HG03460 (cell line): ENCODE results near the gene U2SURP.

Experiments used
- ATAC-seq: cut with Tn5 transposase; IDR thresholded peaks from one replicate; pipeline ENCODE4 v1.9.1; 2021; ENCODE audit not compliant: unreplicated experiment

Gene U2SURP

GRCh38 chr3:143099210-143099609, 97.8 kb downstream of the U2SURP start:
- ATAC-seq: no peak

- ATAC-seq: no peak
These were observed 98.3 kb downstream of the U2SURP start for GRCh38 chr3:143099690-143100089.

- ATAC-seq: no peak
These were observed 99.1 kb downstream of the U2SURP start for GRCh38 chr3:143100451-143100850.

GRCh38 chr3:143101792-143102381, 100.5 kb downstream of the U2SURP start:
- no peak for ATAC-seq

- no peak for ATAC-seq
These were observed 102.3 kb downstream of the U2SURP start for GRCh38 chr3:143103652-143104051.

- no peak for ATAC-seq
These were observed 103.8 kb downstream of the U2SURP start for GRCh38 chr3:143105170-143105569.

GRCh38 chr3:143109861-143110260, 108.5 kb downstream of the U2SURP start:
- no peak for ATAC-seq
